NCI-H1417 treated with DMSO at 0.1 percent for 48 hours (cell line): ENCODE data around the gene CEP95.
"Not testable (repeated sequence)": the region's sequence is repeated elsewhere in the genome, so short reads cannot be mapped to it uniquely, and the experiment has no call there.

Experiments used
- DNase-seq: peaks from one replicate; lab custom pipeline; 2025; lab: John Stamatoyannopoulos, UW

Gene CEP95

DNA sequence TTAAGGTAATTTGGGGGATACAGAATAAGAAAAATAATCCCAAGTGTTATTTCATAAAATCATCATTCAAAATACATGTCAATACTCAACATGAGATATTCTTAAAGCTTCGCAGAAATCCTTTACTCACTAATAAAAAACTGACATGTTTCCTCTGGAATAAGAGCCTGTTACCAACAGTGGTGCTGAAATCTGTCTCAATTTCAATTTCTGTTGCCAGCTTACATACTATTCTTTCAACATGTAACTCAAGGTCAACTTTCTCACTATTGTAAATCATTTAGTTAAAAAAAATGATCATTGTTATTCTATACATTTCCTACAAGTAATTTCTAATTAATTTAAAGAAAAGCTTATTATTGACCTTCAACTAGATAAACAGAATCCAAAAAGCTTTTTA is 67.9 kb downstream of the CEP95 start:
- DNase-seq, result no peak

DNA sequence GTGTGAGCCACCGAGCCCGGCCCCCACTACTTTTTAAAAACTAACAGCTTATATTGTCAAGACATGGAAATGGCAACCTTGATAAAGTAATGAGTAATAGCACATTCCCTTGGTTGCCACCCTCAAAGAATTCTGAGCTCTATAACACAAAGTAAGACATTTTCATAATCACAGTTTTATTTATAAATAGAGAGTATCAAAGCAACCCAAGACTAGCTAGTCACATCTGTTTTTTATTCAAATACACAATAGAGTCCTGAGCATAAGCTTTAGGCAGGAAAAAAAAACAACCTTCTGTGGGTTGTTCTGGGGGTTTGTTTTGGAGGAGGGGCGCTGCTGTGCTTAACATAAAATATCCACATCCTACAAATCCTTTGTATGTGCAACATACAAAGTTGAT is 68.7 kb downstream of the CEP95 start:
- no peak for DNase-seq

DNA sequence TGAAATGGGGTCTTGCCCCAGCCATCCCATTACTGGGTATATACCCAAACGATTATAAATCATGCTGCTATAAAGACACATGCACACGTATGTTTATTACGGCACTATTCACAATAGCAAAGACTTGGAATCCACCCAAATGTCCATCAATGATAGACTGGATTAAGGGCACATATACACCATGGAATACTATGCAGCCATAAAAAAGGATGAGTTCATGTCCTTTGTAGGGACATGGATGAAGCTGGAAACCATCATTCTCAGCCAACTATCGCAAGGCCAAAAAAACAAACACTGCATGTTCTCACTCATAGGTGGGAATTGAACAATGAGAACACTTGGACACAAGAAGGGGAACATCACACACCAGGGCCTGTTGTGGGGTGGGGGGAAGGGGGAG is 70.2 kb downstream of the CEP95 start:
- not testable (repeated sequence) for DNase-seq

DNA sequence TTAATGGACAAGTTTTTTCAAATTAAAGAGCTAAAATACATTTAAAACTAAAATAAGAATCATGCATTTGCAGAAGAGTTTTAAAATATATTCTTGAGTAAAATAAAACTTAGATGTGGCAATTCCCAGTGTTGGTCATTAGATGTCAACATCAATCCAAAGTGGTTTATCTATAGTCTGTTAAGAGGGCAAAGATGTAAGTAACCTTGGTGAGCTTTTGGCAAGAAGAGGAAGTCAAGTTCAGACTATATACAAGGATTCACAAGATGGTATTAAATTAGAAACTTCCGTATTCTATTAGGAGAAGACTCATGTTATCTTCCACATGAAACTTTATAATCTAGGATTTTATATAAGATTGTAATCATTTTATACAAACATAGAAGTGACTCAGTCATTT is 73.1 kb downstream of the CEP95 start:
- DNase-seq, result no peak

DNA sequence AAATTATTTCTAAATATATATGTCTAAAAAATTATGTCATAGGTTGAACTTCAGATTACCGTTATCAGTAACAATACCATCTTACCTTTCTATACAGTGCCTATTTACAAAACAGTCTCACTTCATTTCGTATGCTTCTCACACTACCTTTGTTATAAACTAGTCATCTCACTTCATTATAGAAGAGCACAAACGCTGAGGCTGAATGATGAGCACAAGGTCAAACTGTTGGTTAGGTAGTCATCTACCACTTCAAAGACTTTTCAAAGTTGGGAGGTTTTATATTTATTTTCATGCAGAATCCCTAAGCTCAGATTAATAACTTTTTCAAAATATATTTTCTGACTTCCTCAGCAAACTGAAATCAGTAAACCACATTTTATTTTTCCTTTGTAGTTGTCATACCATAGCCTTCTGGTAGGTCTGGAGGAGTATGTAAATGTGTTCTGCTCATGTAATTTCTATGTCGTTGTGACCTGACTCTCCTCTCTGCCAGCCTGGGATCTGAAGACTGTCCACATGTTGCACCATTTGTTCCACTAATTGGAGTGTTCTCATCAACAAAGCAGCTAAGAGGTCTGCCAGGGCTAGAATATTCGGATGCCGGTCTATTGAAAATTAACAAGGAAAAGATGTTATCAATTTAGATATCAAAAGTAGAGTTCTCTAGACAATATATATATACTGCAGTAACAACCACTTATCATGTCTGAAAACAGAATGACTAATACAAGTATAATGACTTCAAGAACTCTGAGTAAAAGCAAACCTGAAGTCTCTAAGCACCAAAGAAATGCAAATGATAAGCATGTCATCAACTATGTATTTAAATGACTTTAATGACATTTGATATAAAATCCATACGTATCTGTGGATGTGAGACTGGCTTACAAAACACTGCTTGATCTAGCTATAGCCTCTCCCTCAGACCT is 73.9 kb downstream of the CEP95 start:
- no peak for DNase-seq

DNA sequence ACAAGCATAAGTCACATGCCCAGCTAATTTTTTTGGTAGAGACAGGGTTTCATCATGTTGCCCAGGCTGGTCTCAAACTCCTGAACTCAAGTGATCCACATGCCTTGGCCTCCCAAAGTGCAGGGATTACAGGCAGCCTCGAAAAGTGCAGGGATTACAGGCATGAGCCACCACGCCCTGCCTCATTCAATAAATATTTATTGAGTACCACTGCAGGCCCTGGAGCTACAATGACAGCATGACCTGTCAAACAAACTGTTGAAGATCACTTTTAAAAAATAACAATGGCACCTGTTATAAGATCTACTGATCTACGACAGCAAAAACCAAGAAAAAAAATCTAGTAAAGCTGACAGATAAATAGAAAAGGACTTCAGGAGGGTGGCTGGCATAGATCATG is 76.3 kb downstream of the CEP95 start:
- no peak for DNase-seq

DNA sequence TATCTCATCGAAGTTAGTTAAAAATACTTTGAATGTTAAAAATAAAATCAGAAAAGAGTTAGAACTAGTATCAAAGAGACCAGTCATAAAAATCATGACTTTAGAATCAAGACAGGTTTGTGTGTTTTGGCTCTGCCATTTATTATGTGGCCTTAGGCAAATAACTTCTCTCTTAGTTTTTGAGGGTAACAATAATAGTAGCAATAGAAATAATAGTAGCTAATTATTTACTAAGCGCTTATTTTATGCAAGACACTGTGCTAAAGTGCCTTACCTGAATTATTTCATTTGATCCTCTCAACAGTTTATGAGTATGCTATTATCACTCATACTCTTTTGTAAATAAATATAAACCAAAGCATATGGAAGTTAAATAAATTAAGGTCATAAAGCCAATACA is 78.4 kb downstream of the CEP95 start:
- DNase-seq, result no peak
